ENCODE data around the gene ALPG.

DNA sequence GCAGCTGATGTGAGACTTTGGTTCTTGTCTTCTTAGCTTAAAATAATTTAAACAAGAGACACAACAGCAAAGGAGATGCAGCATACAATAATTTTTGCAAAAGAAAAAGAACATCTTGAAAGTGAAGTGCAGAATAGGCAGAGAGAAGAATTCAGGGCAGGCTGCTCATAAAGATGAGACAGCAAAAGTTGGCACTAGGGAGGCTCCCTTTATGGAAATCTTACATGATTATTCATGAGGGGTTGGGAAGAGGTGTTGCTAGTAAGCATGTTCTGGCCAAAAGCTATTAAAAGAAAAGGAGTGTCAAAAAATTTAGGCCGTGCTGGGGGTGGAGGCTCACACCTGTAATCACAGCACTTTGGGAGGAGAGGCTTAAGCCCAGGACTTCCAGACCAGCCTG is 32.3 kb upstream of the ALPG start:
- TF ChIP-seq EZH2 (IDR thresholded peaks at IDR 0.05), result no peak
- TF ChIP-seq POLR2AphosphoS5 (IDR thresholded peaks at IDR 0.05; ENCODE audit: borderline replicate concordance, low read depth, low read length), result no peak
- TF ChIP-seq FOXP2 (optimal IDR thresholded peaks at IDR 0.05; ENCODE audit: control extremely low read depth, extremely low read length, insufficient read depth), result no peak

Measured in SK-N-MC (cell line).